H1 (cell line): ENCODE data around the gene ZNF536. TPM values are rescaled to one million over a fixed set of nuclear protein-coding genes. Genes with fewer than 3 reads are reported as not detected.

ENCODE experiments used
- ATF2 ChIP-seq: IDR thresholded peaks from 2 replicates; pipeline ENCODE4 v1.6.1; 2012; ENCODE audit warnings: low read length, inconsistent platforms
- polyA plus RNA-seq, 7 experiments: library from polyadenylated mRNA; depleted of rRNA in 3 of 7; stranded (reverse) in 5 of 7; unstranded in 2 of 7; fragments of >200 nt in 5 of 7; fragments of 200-250 nt in 2 of 7; gene quantifications; 1 replicate in 5 of 7; 2 replicates in 1 of 7; 4 replicates in 1 of 7; pipeline versions ENCODE4 v1.2.1 to v1.2.3, GENCODE V29; 2011 to 2013; ENCODE audit warnings: missing spikeins in 2 of 7, mixed read lengths in 2 of 7
- total RNA-seq: library from RNA; stranded (reverse); fragmentation: NEBNext Ultra II Directional; extraction: Animal tissue kit (Norgen Biotek cat#: 25700); gene quantifications from 2 replicates; pipeline ENCODE4 v1.2.1, GENCODE V29; 2021

Gene ZNF536
- total and polyA plus RNA-seq, 2 of the 8 experiments (the other 6 are each of a cell fraction or from before 2014, with no cell fraction given): 0.09 to 0.11 TPM

DNA sequence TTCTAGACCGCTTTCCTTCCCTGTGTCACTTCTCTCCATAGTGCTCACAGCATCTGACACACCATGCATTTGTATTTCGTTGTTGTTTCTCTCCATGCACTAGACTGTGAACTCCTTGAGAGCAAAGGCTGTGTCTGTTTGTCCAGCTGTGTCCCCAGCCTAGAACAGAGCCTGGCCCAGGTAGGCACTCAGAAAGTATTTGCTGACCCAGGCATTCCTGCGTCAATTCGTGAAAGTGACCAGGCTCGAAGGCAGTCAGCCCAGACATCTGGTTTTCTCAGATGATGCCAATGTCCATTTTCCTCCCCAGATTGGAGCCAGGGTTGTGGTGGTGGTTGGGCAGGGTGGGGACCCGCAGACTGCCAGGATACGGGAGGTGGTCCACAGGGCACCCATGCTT, 164.8 kb downstream of the ZNF536 start (continued):
- no peak for TF ChIP-seq ATF2
